Vagina (tissue), 2 donors: ENCODE results near the gene TMEM233.

Experiments
- CTCF ChIP-seq, 3 experiments: fragments of 450-650 bp in 2 of 3; fragments of 200-600 bp in 1 of 3; sonication (generic) in 1 of 3; IDR thresholded peaks; one replicate each; pipeline ENCODE4 v1.5.1; 2017 to 2019; ENCODE audit warnings: antibody characterized with exemption in 3 of 3, mild to moderate bottlenecking in 2 of 3, moderate library complexity in 2 of 3
- POLR2A ChIP-seq, 2 donors: fragments of 450-650 bp; IDR thresholded peaks; one replicate each; pipeline ENCODE4 v1.6.1; 2017; ENCODE audit warnings: antibody characterized with exemption in 2 of 2, mild to moderate bottlenecking in 2 of 2, moderate library complexity in 2 of 2
- POLR2AphosphoS5 ChIP-seq, 2 donors: sonication (generic); formaldehyde crosslinking; IDR thresholded peaks; one replicate each; pipeline ENCODE4 v1.9.0; 2017; ENCODE audit warnings: antibody characterized with exemption in 2 of 2, mild to moderate bottlenecking in 2 of 2, low read depth in 1 of 2; ENCODE audit not compliant: insufficient read depth in 1 of 2

GRCh38 chr12:119687879-119688278 is 94.3 kb downstream of the TMEM233 start:
- no peak for TF ChIP-seq CTCF (IDR thresholded peaks at IDR 0.05)
- TF ChIP-seq POLR2A (IDR thresholded peaks at IDR 0.05), result no peak
- no peak for TF ChIP-seq POLR2AphosphoS5 (IDR thresholded peaks at IDR 0.05; ENCODE audit: insufficient read depth in 1 of 2, low read depth in 1 of 2)
